NCI-H524 (cell line): ENCODE results near the gene NUMA1.

Experiments
- DNase-seq, 2 experiments: peaks; one replicate each; lab custom pipeline; 2025; lab: John Stamatoyannopoulos, UW

Gene NUMA1

DNA sequence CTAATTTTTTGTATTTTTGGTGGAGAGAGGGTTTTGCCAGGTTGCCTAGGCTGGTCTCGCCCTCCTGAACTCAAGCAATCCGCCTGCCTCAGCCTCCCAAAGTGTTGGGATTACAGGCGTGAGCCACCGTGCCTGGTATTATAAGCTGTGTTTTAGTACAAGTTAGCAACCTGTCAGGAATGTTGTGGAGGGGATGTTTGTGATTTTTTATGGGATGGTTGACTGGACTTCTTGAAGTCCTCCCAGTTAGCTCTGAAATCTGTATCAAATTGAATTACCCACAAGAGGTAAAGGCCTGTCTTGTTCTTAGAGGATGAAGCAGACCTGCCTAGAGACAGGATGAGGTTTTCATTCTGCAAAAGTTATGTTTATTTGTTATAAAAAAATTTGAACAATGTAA lies 115.7 kb downstream of the NUMA1 start:
- DNase-seq, result no peak

DNA sequence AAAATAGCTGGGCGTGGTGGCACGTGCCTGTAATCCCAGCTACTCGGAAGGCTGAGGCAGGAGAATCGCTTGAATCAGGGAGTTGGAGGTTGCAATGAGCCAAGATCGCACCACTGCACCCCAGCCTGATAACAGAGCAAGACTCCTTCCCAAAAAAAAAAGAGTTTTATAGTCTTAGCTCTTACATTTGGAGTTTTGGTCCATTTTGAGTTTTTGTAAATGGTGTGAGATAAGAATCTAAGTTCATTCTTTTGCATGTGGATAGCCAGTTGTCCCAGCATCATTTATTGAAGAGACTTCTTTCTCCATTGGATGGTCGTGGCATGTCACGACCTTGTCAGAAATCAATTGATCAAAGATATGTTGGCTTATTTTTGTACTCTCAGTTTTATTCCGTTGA lies 116.9 kb downstream of the NUMA1 start:
- no peak for DNase-seq

DNA sequence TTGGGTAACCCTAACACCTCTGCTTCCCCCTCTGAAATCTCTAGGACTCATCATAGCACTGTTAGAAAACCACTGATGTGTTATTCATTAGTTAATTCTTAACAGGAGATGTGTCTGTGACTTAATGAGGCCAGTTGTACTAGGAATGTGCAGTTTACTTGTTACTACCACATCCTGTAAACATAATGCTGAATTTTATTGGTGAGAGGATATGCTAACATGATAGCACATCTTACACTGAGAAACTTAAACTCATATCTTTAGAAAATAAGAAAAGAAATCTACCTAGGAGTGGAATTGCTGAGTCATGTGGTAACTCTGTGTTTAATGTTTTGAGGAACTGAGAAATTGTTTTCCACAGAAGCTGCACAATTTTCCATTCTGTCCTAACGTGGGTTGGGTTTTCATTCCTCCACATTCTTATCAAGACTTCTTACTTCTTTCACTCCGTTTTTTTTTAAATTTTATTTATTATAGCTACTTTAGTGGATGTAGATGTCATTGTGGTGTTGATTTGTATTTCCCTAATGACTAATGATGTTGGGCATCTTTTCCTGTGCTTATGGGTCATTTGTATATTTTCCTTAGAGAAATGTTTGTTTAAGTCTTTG lies 117.8 kb downstream of the NUMA1 start:
- DNase-seq, result no peak

DNA sequence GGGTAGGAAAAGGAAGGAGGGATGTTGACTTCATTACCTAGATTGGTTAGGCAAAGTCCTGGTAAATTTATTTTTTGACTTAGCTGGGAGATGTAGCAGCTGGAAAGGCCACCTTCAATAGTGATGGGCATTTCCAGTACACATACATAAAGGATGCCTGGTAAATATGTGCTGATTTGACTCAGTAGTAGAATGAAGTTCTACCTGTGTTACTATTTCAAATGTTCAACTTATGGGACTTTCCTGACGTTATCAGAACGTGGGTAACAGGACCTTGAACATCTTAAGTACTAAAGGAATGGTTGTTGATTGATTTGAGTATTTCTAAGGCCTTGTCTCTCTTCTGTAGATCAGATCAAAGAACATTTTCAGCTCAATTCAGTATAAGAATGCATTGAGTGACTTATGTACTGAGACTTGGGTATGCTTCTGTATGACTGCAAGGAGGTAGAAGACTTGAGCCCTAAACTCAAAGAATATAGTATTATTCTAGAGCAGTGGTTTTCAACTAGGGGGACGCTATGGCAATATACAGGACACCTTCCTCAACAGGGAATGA lies 124.4 kb downstream of the NUMA1 start:
- no peak for DNase-seq
